GM19397 (cell line): ENCODE measurements around the gene NEAT1.
"Not testable (repeated sequence)": the region's sequence is repeated elsewhere in the genome, so short reads cannot be mapped to it uniquely, and the experiment has no call there.

Experiments
- ATAC-seq: cut with Tn5 transposase; IDR thresholded peaks from one replicate; pipeline ENCODE4 v1.9.1; 2021; ENCODE audit warnings: mild to moderate bottlenecking, moderate library complexity; ENCODE audit not compliant: unreplicated experiment

NEAT1 gene

GRCh38 chr11:65448418-65449105 is 26.0 kb downstream of the NEAT1 start:
- no peak for ATAC-seq

GRCh38 chr11:65451301-65451700 is 28.7 kb downstream of the NEAT1 start:
- not testable (repeated sequence) for ATAC-seq

GRCh38 chr11:65452259-65452658 is 29.7 kb downstream of the NEAT1 start:
- ATAC-seq = not testable (repeated sequence)

DNA sequence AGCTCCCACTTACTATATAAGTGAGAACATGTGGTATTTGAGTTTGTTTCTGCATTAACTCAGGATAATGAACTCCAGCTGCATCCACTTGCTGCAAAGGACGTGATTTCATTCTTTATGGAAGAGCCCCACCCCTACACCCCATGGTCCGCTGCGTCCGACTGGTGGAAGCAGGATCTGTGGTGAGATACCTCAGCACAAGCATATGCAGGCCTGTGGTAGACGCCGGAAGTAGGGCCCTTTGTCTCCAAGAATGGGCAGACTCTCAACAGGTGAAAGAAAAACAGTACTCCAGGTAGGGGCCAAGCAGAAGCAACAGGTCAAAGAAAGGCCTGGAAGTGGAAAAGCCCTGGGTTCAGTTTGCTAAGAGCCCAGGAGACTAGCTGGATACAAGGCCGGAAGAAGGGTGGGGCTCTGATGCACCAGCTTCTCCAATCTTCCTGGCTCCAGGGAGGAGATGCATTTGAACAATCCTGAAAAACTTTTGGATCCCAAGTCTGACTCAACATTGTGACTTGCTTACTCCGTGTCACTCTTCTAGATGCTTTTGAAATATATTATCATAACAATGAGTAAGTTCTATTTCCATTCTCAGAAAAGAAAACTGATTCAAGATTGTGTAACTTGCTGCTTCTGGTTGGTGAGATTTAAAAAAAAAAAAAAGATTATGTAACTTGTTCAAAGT is 30.4 kb downstream of the NEAT1 start:
- ATAC-seq = no peak

DNA sequence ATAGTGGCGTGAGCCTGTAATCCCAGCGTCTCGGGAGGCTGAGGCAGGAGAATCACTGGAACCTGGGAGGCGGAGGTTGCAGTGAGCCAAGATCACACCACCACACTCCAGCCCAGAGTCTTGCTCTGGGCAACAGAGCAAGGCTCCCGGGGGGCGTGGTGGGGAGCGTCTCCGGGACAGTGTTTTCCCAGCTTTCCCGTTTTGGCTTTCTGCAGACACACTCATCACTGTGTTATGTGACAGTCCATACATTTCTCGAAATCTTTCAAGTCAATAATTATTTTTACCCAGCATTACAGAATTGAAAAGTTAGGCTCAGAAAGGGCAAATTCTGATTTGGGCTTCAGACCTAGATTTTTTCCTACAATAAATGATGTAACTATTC is 31.7 kb downstream of the NEAT1 start:
- ATAC-seq = no peak

DNA sequence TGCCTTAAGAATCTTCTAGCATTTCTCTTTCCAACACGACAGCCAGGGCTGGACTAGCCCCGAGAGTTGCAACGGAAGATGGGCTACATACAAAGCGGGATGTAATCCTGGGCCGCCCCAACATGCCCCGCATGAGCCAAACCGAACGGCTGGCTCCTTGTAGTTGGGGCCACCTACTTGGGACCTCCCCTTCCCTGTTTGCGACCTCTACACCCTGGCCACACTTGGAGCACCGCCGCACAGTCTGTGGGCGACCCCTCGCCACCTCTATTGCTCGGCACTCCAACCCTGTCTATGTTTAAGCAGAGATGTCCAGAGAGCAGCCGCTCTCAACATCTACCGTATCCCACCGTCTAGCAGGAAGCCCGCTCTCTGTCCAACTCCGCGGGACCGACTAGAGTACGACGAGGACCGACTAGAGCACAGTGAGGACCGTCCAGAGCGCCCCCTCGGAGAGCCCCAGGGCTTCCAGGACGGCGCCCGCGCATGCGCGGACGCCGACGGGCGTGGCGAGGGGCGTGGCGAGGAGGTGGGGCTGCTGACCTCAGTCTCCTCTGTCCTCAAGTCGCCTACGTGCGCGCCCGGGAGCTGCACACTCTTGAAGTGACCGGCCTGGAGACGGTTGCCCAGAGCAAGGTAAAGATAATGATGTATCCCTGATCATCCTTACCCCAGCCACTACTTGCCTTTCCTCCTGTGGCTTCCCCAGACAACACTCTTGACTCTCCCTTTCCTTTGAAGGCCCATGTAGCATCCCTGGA is 32.3 kb downstream of the NEAT1 start:
- ATAC-seq = peak; percentile 93

GRCh38 chr11:65456418-65456817 is 33.8 kb downstream of the NEAT1 start:
- no peak for ATAC-seq

DNA sequence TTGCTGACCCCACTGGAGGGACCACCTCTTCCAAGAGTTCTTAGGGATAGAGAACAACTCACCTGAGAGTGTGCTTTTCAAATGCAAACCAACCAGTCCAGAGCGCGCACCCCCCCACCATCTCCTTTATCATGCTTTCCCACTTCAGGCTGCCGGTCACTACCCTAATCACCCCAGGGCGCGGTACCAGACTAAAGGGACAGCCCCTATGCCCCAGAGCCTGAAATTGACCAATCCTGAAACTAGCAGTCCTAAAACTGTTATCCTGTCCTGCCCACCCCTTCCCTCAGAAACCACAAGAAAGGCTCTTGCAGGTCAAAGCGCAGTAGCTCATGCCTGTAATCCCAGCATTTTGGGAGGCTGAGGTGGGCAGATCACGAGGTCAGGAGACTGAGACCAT is 37.0 kb downstream of the NEAT1 start:
- no peak for ATAC-seq

GRCh38 chr11:65465471-65465870 is 42.9 kb downstream of the NEAT1 start:
- not testable (repeated sequence) for ATAC-seq

DNA sequence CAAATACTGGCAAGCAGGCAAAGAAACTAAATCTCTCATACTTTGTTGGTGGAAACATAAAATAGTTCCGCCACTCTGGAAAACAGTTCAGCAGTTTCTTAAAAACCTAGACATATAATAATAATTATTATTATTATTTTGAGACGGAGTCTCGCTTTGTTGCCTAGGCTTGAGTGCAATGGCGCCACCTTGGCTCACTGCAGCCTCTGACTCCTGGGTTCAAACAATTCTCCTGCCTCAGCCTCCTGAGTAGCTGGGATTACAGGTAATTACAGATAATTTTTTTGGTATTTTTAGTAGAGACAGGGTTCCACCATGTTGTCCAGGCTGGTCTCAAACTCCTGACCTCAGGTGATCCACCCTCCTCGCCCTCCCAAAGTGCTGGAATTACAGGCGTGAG is 44.7 kb downstream of the NEAT1 start:
- not testable (repeated sequence) for ATAC-seq

- no peak for ATAC-seq
Measured at GRCh38 chr11:65468874-65469333, 46.3 kb downstream of the NEAT1 start.

DNA sequence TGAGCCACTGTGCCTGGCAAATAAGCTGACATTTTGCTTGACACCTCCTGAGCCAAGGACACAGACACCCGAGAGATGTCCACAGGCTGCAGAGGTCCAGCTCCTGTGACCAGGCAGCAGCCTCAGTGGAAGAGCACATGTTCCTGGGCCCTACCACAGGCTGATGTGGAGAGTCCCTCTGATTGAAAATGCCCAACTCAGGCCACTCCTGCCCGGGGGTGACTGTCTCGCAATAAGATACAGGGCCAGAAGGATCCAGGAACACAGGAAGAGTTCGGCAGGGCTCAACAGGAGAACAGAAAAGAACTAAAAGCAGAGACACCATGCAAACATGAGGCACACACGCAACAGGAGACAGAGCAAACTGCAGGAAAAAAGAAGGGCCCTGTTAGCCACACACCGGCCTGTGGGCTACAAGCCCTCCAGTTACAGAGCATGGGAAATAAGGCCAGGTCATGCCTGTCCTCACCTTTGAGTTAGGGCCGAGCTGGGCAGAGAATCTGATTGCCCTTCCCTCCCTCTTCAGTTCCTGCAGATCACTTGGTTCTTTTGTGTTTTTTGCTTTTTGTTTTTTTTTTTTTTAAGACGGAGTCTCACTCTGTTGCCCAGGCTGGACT is 47.9 kb downstream of the NEAT1 start:
- no peak for ATAC-seq

DNA sequence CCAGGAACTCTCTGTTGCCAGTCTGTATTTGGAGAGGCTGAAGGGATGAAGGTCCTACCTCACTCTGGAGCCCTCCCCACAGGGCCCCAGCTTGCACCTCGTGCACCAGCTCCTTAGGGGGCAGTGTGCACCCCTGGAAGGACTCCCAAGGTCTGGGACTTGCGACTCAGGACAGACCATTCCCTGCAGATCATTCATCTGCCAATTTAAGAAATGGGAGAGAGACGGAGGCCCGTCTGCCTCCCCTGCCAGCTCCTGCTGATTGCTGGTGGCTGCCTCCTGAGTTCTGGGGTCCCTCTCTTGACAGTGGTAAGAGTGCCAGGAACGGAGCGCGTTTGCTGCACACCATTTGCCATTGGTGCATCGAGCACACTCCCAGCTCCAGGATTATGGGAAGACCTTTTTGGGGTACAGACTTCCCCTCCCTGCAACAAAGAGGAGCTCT is 48.9 kb downstream of the NEAT1 start:
- ATAC-seq = no peak

DNA sequence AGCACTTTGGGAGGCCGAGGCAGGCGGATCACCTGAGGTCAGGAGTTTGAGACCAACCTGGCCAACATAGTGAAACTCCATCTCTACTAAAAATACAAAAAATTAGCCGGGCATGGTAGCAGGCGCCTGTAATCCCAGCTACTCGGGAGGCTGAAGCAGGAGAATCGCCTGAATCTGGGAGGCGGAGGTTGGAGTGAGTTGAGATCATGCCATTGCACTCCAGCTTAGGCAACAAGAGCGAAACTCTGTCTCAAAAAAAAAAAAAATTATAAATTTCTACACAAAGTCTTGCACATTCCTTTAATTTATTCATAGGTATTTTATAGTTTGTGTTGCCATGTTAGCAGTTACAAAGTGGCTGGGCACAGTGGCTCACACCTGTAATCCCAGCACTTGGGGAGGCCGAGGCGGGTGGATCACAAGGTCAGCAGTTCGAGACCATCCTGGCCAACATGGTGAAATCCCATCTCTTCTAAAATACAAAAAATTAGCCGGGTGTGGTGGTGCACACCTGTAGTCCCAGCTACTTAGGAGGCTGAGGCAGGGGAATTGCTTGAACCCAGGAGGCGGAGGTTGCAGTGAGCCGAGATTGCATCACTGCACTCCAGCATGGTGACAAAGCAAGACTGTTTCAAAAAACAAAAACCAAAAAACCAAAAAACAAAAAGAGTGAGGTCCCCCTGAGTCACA is 50.1 kb downstream of the NEAT1 start:
- not testable (repeated sequence) for ATAC-seq

DNA sequence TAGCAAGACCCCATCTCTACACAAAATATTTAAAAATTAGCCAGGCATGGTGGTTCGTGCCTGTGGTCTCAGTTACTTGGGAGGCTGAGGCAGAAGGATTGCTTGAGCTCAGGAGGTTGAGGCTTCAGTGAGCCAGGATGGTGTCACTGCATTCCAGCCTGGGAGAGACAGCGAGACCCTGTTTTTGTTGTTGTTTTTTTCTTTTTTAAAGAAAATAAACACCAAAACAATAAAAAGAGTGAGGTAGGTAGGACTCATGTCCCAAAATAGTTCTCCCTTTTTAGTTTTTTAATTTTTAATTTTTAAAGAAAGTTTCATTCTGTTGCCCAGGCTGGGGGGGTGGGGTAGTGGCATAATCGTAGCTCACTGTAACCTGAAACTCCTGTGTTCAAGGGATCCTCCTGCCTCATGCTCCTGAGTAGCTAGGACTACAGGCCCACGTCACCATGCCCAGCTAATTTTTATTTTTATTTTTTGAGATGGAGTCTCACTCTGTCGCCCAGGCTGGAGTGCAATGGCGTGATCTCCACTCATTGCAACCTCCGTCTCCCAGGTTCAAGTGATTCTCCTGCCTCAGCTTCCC is 50.8 kb downstream of the NEAT1 start:
- no peak for ATAC-seq

- ATAC-seq = no peak
Measured at GRCh38 chr11:65474864-65475263, 52.3 kb downstream of the NEAT1 start.

DNA sequence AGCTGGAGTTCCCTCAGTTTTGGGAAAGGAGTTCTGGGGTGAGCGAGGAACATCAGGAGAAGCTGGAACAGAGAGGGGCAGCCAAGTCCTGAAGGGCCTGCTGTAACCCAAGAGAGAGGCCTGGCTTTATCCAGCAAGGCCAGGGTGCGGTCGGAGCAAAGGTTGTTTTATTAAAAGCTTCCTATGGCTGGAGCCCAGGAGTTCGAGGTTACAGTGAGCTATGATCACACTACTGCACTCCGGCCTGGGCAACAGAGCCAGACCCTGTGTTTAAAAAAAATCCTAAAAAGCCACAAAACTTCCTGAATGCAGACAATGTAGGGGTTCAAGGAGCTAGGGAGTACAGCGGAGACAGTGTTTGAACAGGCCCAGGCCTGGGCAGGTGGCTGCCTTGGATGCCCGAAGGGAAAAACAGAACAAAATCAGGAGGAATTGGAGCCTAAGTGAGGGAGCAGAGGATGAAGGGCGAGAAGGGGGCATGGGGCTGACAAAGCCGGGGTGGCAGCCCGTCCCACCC is 54.1 kb downstream of the NEAT1 start:
- ATAC-seq = no peak

- ATAC-seq = peak; percentile 86
Measured at GRCh38 chr11:65477149-65477965, 54.8 kb downstream of the NEAT1 start.
